MM.1S (cell line): ENCODE measurements around the gene SLC35F3.

ENCODE experiments used
- EZH2 ChIP-seq: fragments of 300-600 bp; sonication (generic); optimal IDR thresholded peaks from 2 replicates; pipeline ENCODE3; 2017; ENCODE audit warnings: low read depth, mild to moderate bottlenecking, antibody characterized with exemption, low read length, mixed read lengths
- TF ChIP-seq, protein P1 (sequence below): fragments of 300-600 bp; sonication (generic); IDR thresholded peaks from 2 replicates; pipeline ENCODE4 v1.5.1; 2016; ENCODE audit warnings: antibody characterized with exemption, low read length, mixed read lengths

GRCh38 chr1:234265861-234266260 is 361.4 kb downstream of the SLC35F3 start:
- TF ChIP-seq, protein P1, sequence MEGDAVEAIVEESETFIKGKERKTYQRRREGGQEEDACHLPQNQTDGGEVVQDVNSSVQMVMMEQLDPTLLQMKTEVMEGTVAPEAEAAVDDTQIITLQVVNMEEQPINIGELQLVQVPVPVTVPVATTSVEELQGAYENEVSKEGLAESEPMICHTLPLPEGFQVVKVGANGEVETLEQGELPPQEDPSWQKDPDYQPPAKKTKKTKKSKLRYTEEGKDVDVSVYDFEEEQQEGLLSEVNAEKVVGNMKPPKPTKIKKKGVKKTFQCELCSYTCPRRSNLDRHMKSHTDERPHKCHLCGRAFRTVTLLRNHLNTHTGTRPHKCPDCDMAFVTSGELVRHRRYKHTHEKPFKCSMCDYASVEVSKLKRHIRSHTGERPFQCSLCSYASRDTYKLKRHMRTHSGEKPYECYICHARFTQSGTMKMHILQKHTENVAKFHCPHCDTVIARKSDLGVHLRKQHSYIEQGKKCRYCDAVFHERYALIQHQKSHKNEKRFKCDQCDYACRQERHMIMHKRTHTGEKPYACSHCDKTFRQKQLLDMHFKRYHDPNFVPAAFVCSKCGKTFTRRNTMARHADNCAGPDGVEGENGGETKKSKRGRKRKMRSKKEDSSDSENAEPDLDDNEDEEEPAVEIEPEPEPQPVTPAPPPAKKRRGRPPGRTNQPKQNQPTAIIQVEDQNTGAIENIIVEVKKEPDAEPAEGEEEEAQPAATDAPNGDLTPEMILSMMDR: no peak
- no peak for TF ChIP-seq EZH2
